AG04449 (cell line): ENCODE measurements around the gene VAT1L.

ENCODE experiments used
- CTCF ChIA-PET: fragments of 350-600 bp; formaldehyde crosslinking; extraction: SDS; loops from one replicate; lab custom pipeline; 2021; ENCODE audit warnings: antibody characterized with exemption; lab: Yijun Ruan, JAX
- POLR2A ChIA-PET: fragments of 400-600, 350-600 bp; formaldehyde crosslinking; extraction: SDS; loops from one replicate; lab custom pipeline; 2020; ENCODE audit warnings: antibody characterized with exemption, inconsistent platforms; lab: Yijun Ruan, JAX
- DNase-seq: peaks from one replicate; pipeline ENCODE4 v3.0.0-alpha.2; 2010; ENCODE audit warnings: low read depth, low spot score
- H3K4me3 ChIP-seq: 2 replicates; pipeline ENCODE4 v1.5.1; 2011; ENCODE audit warnings: low read depth, mild to moderate bottlenecking, control low read depth, low read length
- CTCF ChIP-seq: IDR thresholded peaks from one replicate; pipeline ENCODE4 v1.5.1; 2011; ENCODE audit warnings: mild to moderate bottlenecking, moderate library complexity, low read length, control low read depth, inconsistent platforms; ENCODE audit not compliant: insufficient read depth; ENCODE audit errors: missing control alignments

The VAT1L gene

GRCh38 chr16:77838597-77839255, 50.4 kb downstream of the VAT1L start:
- ChIA-PET CTCF (interaction anchor here (1.0 kb wide), 1 partner anchor 43 kb away, joined by 3 read pairs; no protein-coding TSS in a partner anchor), POLR2A (interaction anchor here (0.6 kb wide), 1 partner anchor 63 kb away, joined by 5 read pairs; no protein-coding TSS in a partner anchor)
- no peak overlapping the region for H3K4me3 ChIP-seq
- no peak for TF ChIP-seq CTCF
- DNase-seq = no peak

GRCh38 chr16:77840093-77840492, 51.7 kb downstream of the VAT1L start:
- no peak for TF ChIP-seq CTCF
- CTCF ChIA-PET = no interaction called here
- DNase-seq = no peak

GRCh38 chr16:77840673-77841501, 52.5 kb downstream of the VAT1L start:
- TF ChIP-seq CTCF = no peak
- no peak overlapping the region for H3K4me3 ChIP-seq
- ChIA-PET CTCF (no interaction called here), POLR2A (no interaction called here)
- peak; percentile 85 for DNase-seq

More at GRCh38 chr16:77840093-77840492, 51.7 kb downstream of the VAT1L start:
- POLR2A ChIA-PET = no interaction called here
- H3K4me3 ChIP-seq = no peak overlapping the region

GRCh38 chr16:77841502-77841763, 53.1 kb downstream of the VAT1L start:
- TF ChIP-seq CTCF = no peak
- POLR2A ChIA-PET = no interaction called here
- DNase-seq = no peak
- CTCF ChIA-PET = no interaction called here
- no peak overlapping the region for H3K4me3 ChIP-seq

GRCh38 chr16:77842468-77842867, 54.1 kb downstream of the VAT1L start:
- no peak overlapping the region for H3K4me3 ChIP-seq
- TF ChIP-seq CTCF = no peak
- CTCF ChIA-PET = no interaction called here
- POLR2A ChIA-PET = no interaction called here
- DNase-seq = no peak

- no peak for DNase-seq
- CTCF ChIA-PET = no interaction called here
- H3K4me3 ChIP-seq = no peak overlapping the region
- POLR2A ChIA-PET = no interaction called here
- no peak for TF ChIP-seq CTCF
Observed at GRCh38 chr16:77843405-77843804, 55.0 kb downstream of the VAT1L start.
